Measurements from ENCODE around the gene VSIR. TPM values are rescaled to one million over a fixed set of nuclear protein-coding genes. Genes with fewer than 3 reads are reported as not detected.

The VSIR gene
- total RNA-seq, 6 experiments from 2014 or later: 6.1 to 17.1 (median 10.1) TPM

DNA sequence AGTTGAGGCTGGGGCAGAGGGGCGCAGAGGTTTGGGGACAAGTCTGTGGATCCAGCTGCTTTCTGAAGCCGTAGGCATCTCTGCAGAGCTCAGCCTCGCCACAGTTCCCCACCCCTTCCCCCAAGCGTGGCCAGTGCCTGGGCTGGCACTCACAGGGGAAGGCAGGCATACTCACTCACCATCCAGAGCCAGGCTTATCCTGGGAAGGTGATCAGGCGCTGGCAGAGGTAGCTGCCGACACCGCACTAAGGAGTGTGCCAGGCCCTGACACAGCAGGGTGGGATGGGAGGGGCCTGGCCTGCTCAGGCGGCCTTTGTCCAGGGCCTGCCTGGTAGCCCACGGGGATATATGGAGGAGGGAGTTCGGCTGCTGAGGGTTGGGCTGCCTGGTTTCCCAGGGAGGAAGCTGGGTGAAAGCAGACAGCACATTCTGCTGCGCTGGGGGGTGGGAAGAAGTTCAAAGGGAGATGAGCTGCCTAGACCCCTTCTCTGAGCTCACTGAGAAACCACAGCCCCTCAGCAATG, 15.9 kb downstream of the VSIR start:
- Histone ChIP-seq H3K9me3 (no peaks in the 10 kb centered on the region), H3K4me3 (no peak overlapping the region), H3K4me1 (peaks cover 0 to 7% (median 0%) of the 10 kb centered on the region in 4 donors), H3K27ac (peak overlapping the region in 1 of 3 donors; percentile 20), H3K36me3 (no peaks in the 10 kb centered on the region), H3K27me3 (no peaks in the 10 kb centered on the region)
- DNase-seq (no peak), ATAC-seq (peak in 2 of 4 donors; percentile 4 to 11)
- intact Hi-C loops (cut with DNase I): no loop called here
- TF ChIP-seq POLR2A (IDR thresholded peaks at IDR 0.05): no peak
- TF ChIP-seq, protein P1, sequence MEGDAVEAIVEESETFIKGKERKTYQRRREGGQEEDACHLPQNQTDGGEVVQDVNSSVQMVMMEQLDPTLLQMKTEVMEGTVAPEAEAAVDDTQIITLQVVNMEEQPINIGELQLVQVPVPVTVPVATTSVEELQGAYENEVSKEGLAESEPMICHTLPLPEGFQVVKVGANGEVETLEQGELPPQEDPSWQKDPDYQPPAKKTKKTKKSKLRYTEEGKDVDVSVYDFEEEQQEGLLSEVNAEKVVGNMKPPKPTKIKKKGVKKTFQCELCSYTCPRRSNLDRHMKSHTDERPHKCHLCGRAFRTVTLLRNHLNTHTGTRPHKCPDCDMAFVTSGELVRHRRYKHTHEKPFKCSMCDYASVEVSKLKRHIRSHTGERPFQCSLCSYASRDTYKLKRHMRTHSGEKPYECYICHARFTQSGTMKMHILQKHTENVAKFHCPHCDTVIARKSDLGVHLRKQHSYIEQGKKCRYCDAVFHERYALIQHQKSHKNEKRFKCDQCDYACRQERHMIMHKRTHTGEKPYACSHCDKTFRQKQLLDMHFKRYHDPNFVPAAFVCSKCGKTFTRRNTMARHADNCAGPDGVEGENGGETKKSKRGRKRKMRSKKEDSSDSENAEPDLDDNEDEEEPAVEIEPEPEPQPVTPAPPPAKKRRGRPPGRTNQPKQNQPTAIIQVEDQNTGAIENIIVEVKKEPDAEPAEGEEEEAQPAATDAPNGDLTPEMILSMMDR (IDR thresholded peaks at IDR 0.05): no peak
- no CpG with 5 or more reads among the region's 11 CpGs for WGBS (ENCODE audit: insufficient coverage, low coverage, low lambda C conversion rate, missing lambda C conversion rate)

DNA sequence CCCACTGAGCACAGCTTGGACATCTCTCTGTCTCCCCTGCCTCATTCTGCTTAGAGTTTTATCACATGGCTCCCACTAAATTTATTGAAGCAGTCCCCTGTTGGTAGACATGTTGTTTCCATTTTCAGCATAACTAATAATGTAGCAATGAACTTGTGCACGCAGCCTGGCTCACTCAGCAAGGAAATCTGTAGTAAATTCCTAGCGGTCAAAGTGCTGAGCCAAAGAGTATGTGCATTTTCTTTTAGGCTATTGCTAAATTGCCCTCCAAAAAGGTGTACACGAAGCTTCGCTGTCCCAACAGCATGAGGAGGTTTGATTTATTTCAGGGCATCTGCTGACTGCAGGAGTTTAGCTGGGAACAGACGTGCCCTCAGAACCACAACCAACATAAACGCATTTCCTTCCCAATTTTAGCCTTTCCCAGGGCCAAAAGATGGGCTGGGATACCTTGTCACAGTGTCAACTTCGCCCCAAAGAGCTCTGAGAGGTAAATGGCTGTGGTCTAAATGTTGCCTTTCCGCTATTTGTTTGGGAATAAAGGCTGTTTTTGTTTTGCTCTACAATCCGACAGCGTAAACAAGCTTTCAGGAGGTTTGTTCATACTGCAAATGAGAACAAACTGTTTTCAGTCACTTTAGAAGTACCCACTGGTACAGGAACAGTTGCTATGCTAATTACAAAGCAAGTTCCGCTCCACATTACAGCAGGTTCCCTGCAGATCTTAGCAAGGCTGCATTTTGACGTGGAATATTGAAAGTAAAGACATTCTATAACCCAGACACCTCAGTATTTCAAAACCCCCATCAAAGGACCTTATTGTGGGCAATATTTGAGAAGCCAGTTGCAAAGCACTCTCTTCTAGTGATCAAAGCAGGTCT, 16.8 kb downstream of the VSIR start:
- DNase-seq (no peak), ATAC-seq (peak in 1 of 4 donors; percentile 11)
- Histone ChIP-seq H3K4me3 (no peak overlapping the region), H3K27ac (no peak overlapping the region), H3K36me3 (no peaks in the 10 kb centered on the region), H3K9me3 (no peaks in the 10 kb centered on the region), H3K4me1 (peaks cover 0 to 7% (median 0%) of the 10 kb centered on the region in 4 donors), H3K27me3 (no peaks in the 10 kb centered on the region)
- TF ChIP-seq POLR2A (IDR thresholded peaks at IDR 0.05): no peak
- TF ChIP-seq, protein P1 (IDR thresholded peaks at IDR 0.05): no peak
- intact Hi-C loops (cut with DNase I): no loop called here
- WGBS (ENCODE audit: insufficient coverage, low coverage, low lambda C conversion rate, missing lambda C conversion rate): 67% methylated on average over 9 of the region's 12 CpGs

DNA sequence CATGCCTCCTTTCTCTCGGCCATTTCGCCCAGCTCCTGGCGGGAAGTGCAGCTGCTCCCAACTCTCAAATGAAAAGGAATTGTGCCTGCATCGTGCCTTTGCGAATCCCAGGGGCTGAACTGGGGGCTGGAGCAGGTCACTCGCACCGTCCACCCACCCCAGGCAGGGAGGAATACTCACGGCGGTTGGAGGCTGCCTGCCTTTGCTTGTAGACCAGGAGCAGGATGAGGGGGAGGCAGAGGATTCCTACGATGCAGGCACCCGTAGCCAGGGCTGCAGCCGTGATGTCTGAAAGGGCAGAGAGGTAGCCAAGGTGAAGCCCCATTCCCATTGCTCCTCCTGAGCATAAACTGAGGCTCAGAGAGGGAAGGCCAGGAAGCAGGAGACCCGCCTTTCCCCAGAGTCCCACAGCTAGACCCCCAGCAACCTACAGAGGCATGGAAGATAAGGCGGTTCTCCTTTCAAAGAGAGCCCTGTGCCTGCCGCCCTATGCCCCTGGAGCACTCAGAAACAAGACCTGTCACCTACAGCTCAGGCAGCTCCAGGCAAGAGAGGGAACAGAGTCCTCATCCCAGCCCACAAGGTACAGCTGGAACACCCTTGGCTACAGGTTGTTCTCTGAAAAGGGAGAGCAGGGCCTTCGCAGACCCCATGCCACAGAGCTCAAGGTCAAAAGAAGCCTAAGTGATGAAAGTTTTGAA, 18.0 kb downstream of the VSIR start:
- peaks cover 0 to 7% (median 0%) of the 10 kb centered on the region in 4 donors for H3K4me1 ChIP-seq
- DNase-seq: no peak
- no peaks in the 10 kb centered on the region for H3K9me3 ChIP-seq
- TF ChIP-seq POLR2A (IDR thresholded peaks at IDR 0.05): no peak
- TF ChIP-seq, protein P1 (IDR thresholded peaks at IDR 0.05): no peak
- ATAC-seq: no peak
- no peak overlapping the region for H3K4me3 ChIP-seq
- intact Hi-C loops (cut with DNase I): no loop called here
- H3K27ac ChIP-seq: peak overlapping the region in 1 of 3 donors; percentile 24
- H3K36me3 ChIP-seq: no peaks in the 10 kb centered on the region
- H3K27me3 ChIP-seq: no peaks in the 10 kb centered on the region
- WGBS (ENCODE audit: insufficient coverage, low coverage, low lambda C conversion rate, missing lambda C conversion rate): 90% methylated on average over 2 of the region's 16 CpGs

DNA sequence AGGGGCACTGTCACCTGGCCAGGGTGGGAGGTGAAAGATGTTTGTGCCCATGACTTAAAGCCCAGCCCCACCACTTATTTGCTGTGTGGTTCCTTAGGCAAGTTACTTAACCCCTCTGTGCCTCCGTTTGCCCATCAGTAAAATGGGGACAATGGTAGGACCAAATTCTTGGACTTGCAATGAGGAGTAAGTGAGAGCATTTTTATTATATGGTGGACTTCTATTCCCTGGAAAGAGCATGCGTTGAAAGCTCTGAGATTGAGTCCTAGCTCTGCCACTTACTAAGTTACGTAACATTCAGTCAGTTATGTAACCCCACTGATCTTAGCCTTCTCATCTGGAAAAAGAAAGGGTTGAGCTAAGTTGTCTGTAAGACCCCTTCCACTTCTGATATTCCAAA, 18.8 kb downstream of the VSIR start:
- no peaks in the 10 kb centered on the region for H3K27me3 ChIP-seq
- intact Hi-C loops (cut with DNase I): no loop called here
- no peak for TF ChIP-seq POLR2A (IDR thresholded peaks at IDR 0.05)
- TF ChIP-seq, protein P1 (IDR thresholded peaks at IDR 0.05): no peak
- H3K27ac ChIP-seq: peak overlapping the region in 2 of 3 donors; percentile 4 to 24
- WGBS (ENCODE audit: insufficient coverage, low coverage, low lambda C conversion rate, missing lambda C conversion rate): 47% methylated on average over 2 of the region's 3 CpGs
- ATAC-seq: peak in 1 of 4 donors; percentile 52
- no peaks in the 10 kb centered on the region for H3K9me3 ChIP-seq
- peaks cover 0 to 7% (median 0%) of the 10 kb centered on the region in 4 donors for H3K4me1 ChIP-seq
- no peak overlapping the region for H3K4me3 ChIP-seq
- H3K36me3 ChIP-seq: no peaks in the 10 kb centered on the region
- DNase-seq: no peak

All from right lobe of liver (tissue), 6 donors.